ENCODE data around the gene STK33. TPM values are rescaled to one million over a fixed set of nuclear protein-coding genes. Genes with fewer than 3 reads are reported as not detected.
A peak's percentile ranks its signal among the peaks of the same experiment; 100 is the strongest.

STK33 gene
- total RNA-seq, 1 experiment from 2014 or later, result 19.5 TPM

DNA sequence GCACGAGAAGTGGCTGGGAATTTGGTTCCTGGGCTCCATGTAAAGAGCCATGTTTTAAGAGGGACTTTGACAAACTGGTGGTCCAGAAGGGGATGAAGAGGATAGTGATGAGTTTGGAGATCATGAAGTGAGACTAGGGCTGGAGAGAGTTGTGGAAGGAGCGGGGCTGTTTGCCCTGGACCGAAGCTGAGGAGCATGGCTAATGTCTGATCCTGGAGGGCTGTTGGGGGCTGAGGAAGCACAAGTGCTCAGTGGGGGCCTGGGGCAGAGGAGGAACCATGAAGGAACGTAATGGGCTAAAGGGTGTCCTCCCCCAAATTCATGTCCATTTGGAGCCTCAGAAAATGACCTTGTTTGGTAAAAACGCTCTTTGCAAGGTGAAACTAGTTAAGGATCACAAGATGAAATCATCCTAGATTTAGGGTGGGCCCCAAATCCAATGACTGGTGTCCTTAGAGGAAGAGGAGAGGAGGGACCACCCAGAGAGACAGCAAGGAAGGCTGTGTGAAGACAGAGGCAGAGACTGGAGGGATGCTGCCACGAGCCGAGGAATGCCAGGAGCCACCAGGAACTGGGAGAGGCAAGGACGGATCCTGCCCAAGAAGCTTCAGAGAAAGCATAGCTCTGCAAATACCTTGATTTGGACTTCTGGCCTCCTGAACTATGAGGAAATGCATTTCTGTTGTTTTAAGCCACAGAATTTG is 223.1 kb downstream of the STK33 start:
- Histone ChIP-seq H2BK5ac (ENCODE audit: insufficient read length, low read length) (no peak overlapping the region), H3K56ac (ENCODE audit: insufficient read length, low read depth, low read length) (no peak overlapping the region), H3K27ac (ENCODE audit: insufficient read length, low read depth, low read length) (no peak overlapping the region), H3K18ac (ENCODE audit: insufficient read length, low read depth, low read length) (no peak overlapping the region), H2AFZ (ENCODE audit: low read length) (no peak overlapping the region), H2BK12ac (ENCODE audit: insufficient read length, low read depth, low read length) (no peak overlapping the region), H3K9ac (ENCODE audit: extremely low read depth, insufficient read length, low read length) (no peak overlapping the region), H3K4me1 (ENCODE audit: insufficient read depth, low read length) (no peaks in the 10 kb centered on the region), H3K27me3 (ENCODE audit: insufficient read depth, low read length) (no peaks in the 10 kb centered on the region), H3K23me2 (ENCODE audit: insufficient read length, low read depth, low read length, poor library complexity, severe bottlenecking) (no peaks in the 10 kb centered on the region), H3K9me3 (ENCODE audit: control insufficient read depth, low read depth, low read length) (no peaks in the 10 kb centered on the region), H2BK15ac (ENCODE audit: low read depth, low read length) (no peak overlapping the region), H4K8ac (replicated peaks; ENCODE audit: insufficient read length, low read depth, low read length) (no peak overlapping the region), H2BK120ac (ENCODE audit: low read depth, low read length, poor library complexity, severe bottlenecking) (no peak overlapping the region), H2AK5ac (ENCODE audit: insufficient read length, low read length) (no peak overlapping the region), H3K14ac (ENCODE audit: insufficient read depth, low read length) (no peak overlapping the region; the same call in 1 of the 2 replicates), H4K5ac (ENCODE audit: insufficient read length, low read depth, low read length) (no peak overlapping the region), H4K20me1 (ENCODE audit: control insufficient read depth, insufficient read depth, insufficient read length) (no peaks in the 10 kb centered on the region), H3T11ph (ENCODE audit: low read length) (no peak overlapping the region), H3K23ac (ENCODE audit: insufficient read length, low read depth, low read length) (no peak overlapping the region), H2BK20ac (ENCODE audit: low read depth, low read length, poor library complexity, severe bottlenecking) (no peak overlapping the region), H3K79me2 (ENCODE audit: insufficient read depth, low read length) (no peaks in the 10 kb centered on the region), H4K91ac (ENCODE audit: insufficient read length, low read depth, low read length) (no peak overlapping the region), H3K79me1 (ENCODE audit: insufficient read depth, low read depth, low read length, poor library complexity, severe bottlenecking) (no peaks in the 10 kb centered on the region), H3K4me2 (ENCODE audit: insufficient read depth, insufficient read length, low read length) (no peak overlapping the region), H3K4ac (ENCODE audit: low read depth, low read length) (no peak overlapping the region)
- DNase-seq, result no peak
- peak overlapping the region in 1 of 3 experiments; percentile 72; a peak in 1 of 7 replicates for H3K27ac Mint-ChIP-seq
- TF ChIP-seq, protein P1, sequence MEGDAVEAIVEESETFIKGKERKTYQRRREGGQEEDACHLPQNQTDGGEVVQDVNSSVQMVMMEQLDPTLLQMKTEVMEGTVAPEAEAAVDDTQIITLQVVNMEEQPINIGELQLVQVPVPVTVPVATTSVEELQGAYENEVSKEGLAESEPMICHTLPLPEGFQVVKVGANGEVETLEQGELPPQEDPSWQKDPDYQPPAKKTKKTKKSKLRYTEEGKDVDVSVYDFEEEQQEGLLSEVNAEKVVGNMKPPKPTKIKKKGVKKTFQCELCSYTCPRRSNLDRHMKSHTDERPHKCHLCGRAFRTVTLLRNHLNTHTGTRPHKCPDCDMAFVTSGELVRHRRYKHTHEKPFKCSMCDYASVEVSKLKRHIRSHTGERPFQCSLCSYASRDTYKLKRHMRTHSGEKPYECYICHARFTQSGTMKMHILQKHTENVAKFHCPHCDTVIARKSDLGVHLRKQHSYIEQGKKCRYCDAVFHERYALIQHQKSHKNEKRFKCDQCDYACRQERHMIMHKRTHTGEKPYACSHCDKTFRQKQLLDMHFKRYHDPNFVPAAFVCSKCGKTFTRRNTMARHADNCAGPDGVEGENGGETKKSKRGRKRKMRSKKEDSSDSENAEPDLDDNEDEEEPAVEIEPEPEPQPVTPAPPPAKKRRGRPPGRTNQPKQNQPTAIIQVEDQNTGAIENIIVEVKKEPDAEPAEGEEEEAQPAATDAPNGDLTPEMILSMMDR (conservative IDR thresholded peaks at IDR 0.05), result no peak
- H3K4me1 Mint-ChIP-seq, result peaks cover 13 to 16% of the 10 kb centered on the region in 2 experiments
- no peaks in the 10 kb centered on the region for H3K36me3 Mint-ChIP-seq (ENCODE audit: insufficient read depth in 1 of 3, low read depth in 3 of 3)
- peaks cover 2% of the 10 kb centered on the region; the same call in 1 of the 2 replicates for H3K27me3 Mint-ChIP-seq (ENCODE audit: low read depth)
- H3K4me3 Mint-ChIP-seq, result no peak overlapping the region
- WGBS (ENCODE audit: extremely low coverage, insufficient read length, low lambda C conversion rate), result no CpG with 5 or more reads among the region's 8 CpGs
- no peaks in the 10 kb centered on the region for H3K9me3 Mint-ChIP-seq

Data from H9 (cell line).